B cell (primary cell): ENCODE data around the gene OVOL3. TPM values are rescaled to one million over a fixed set of nuclear protein-coding genes. Genes with fewer than 3 reads are reported as not detected.

Experiments used
- ATAC-seq: fragments of 200-7000 bp; cut with Tn5 transposase; one replicate; pipeline ENCODE4 v1.10.0; 2021; ENCODE audit warnings: low read depth, mild to moderate bottlenecking, moderate number of reproducible peaks, moderate library complexity
- CTCF ChIA-PET: fragments of 350-600 bp; sonication (Branson Sonifier 250); formaldehyde crosslinking; loops from one replicate; lab custom pipeline; 2021; ENCODE audit warnings: antibody characterized with exemption, inconsistent platforms; lab: Charles Lee
- POLR2A ChIA-PET: fragments of 350-600 bp; sonication (Branson Sonifier 250); formaldehyde crosslinking; loops from one replicate; lab custom pipeline; 2021; ENCODE audit warnings: antibody characterized with exemption; lab: Charles Lee
- DNase-seq: peaks from one replicate; pipeline ENCODE4 v3.0.0; 2013
- H2AFZ ChIP-seq: 2 replicates; pipeline ENCODE4 v1.6.1; 2012; ENCODE audit warnings: mild to moderate bottlenecking, low read depth, low read length; ENCODE audit not compliant: insufficient read depth, poor library complexity, severe bottlenecking
- H3K27ac ChIP-seq, 2 donors: 1 replicate in 1 of 2; 2 replicates in 1 of 2; pipeline ENCODE4 v1.5.1; 2012 to 2013; ENCODE audit warnings: low read length in 2 of 2, mild to moderate bottlenecking in 2 of 2, moderate library complexity in 1 of 2
- H3K27me3 ChIP-seq, 4 experiments: fragments of 200-600 bp in 1 of 4; sonication (generic) in 1 of 4; replicated peaks in 1 of 4; 1 replicate in 2 of 4; 2 replicates in 2 of 4; pipeline versions ENCODE4 v1.6.1 to v1.7.0; 2013 to 2016; ENCODE audit warnings: low read length in 3 of 4, mild to moderate bottlenecking in 2 of 4, mixed read lengths in 1 of 4, moderate library complexity in 1 of 4; ENCODE audit not compliant: insufficient read depth in 4 of 4, control insufficient read depth in 3 of 4; ENCODE audit errors: control extremely low read depth in 1 of 4
- H3K36me3 ChIP-seq, 2 experiments: replicated peaks in 1 of 2; 1 replicate in 1 of 2; 2 replicates in 1 of 2; pipeline versions ENCODE4 v1.6.1 to v1.7.1; 2013; ENCODE audit warnings: low read length in 1 of 2; ENCODE audit not compliant: insufficient read depth in 2 of 2, control insufficient read depth in 1 of 2; ENCODE audit errors: control extremely low read depth in 1 of 2, extremely low read depth in 1 of 2
- H3K4me1 ChIP-seq, 2 donors: fragments of 200-600 bp in 1 of 2; sonication (generic) in 1 of 2; 1 replicate in 1 of 2; 2 replicates in 1 of 2; pipeline versions ENCODE4 v1.5.1 to v1.6.1; 2013 to 2017; ENCODE audit warnings: low read length in 2 of 2; ENCODE audit not compliant: control insufficient read depth in 2 of 2, insufficient read depth in 2 of 2
- H3K4me2 ChIP-seq: replicated peaks from 2 replicates; pipeline ENCODE3; 2012; ENCODE audit warnings: mild to moderate bottlenecking, low read depth, low read length; ENCODE audit not compliant: poor library complexity, severe bottlenecking
- H3K4me3 ChIP-seq, 5 experiments: fragments of 200-600 bp in 1 of 5; sonication (generic) in 1 of 5; 1 replicate in 3 of 5; 2 replicates in 2 of 5; pipeline versions ENCODE4 v1.5.1 to v1.7.0; 2011 to 2016; ENCODE audit warnings: low read length in 4 of 5, mild to moderate bottlenecking in 4 of 5, low read depth in 2 of 5, control low read depth in 1 of 5, moderate library complexity in 1 of 5; ENCODE audit not compliant: insufficient read depth in 1 of 5; ENCODE audit errors: control extremely low read depth in 1 of 5, extremely low read depth in 1 of 5
- H3K79me2 ChIP-seq: fragments of 200-600 bp; sonication (generic); one replicate; pipeline ENCODE4 v1.6.0; 2016; ENCODE audit warnings: low read length; ENCODE audit not compliant: control insufficient read depth, insufficient read depth
- H3K9ac ChIP-seq: fragments of 200-600 bp; sonication (generic); 2 replicates; pipeline ENCODE4 v1.6.1; 2017; ENCODE audit warnings: mild to moderate bottlenecking, low read length, moderate library complexity
- H3K9me3 ChIP-seq, 3 donors: one replicate each; pipeline versions ENCODE4 v1.6.1 to v1.7.1; 2013; ENCODE audit warnings: low read length in 2 of 3; ENCODE audit not compliant: control insufficient read depth in 2 of 3, insufficient read depth in 1 of 3; ENCODE audit errors: control extremely low read depth in 1 of 3
- H4K20me1 ChIP-seq: 2 replicates; pipeline ENCODE4 v1.6.0; 2012; ENCODE audit warnings: mild to moderate bottlenecking, low read length; ENCODE audit not compliant: insufficient read depth, control insufficient read depth, poor library complexity, severe bottlenecking
- H3K27ac Mint-ChIP-seq: one replicate; pipeline ENCODE4 v1.8.0; 2021; ENCODE audit warnings: mixed read lengths
- H3K27me3 Mint-ChIP-seq: one replicate; pipeline ENCODE4 v1.8.0; 2021; ENCODE audit warnings: mixed read lengths
- H3K4me1 Mint-ChIP-seq: one replicate; pipeline ENCODE4 v1.8.0; 2021; ENCODE audit warnings: mixed read lengths
- H3K4me3 Mint-ChIP-seq: one replicate; pipeline ENCODE4 v1.8.0; 2021; ENCODE audit warnings: mixed read lengths
- H3K9me3 Mint-ChIP-seq: one replicate; pipeline ENCODE4 v1.8.0; 2022; ENCODE audit warnings: mixed read lengths; ENCODE audit not compliant: insufficient read depth
- CTCF ChIP-seq: fragments of 200-600 bp; IDR thresholded peaks from one replicate; pipeline ENCODE4 v1.8.0; 2022; ENCODE audit warnings: antibody characterized with exemption, mild to moderate bottlenecking
- EZH2 ChIP-seq: IDR thresholded peaks from 2 replicates; pipeline ENCODE4 v1.6.1; 2012; ENCODE audit warnings: borderline replicate concordance, low read depth, mild to moderate bottlenecking, moderate library complexity, low read length; ENCODE audit not compliant: insufficient read depth, poor library complexity, severe bottlenecking
- WGBS: methylation state at CpG from one replicate; pipeline ENCODE4 v1.1.5; 2013; ENCODE audit warnings: missing lambda C conversion rate; ENCODE audit not compliant: insufficient coverage; 5-methylcytosine and 5-hydroxymethylcytosine counted together
- intact Hi-C: fragments of 100-400 bp; cut with micrococcal nuclease; formaldehyde crosslinking; loops from one replicate; pipeline ENCODE4 v1.10.0; 2022
- polyA plus RNA-seq: library from polyadenylated mRNA; depleted of rRNA; stranded (reverse); fragments of >200 nt; gene quantifications from 2 replicates; pipeline ENCODE4 v1.2.3, GENCODE V29; 2012
- total RNA-seq, 2 donors: library from RNA; stranded (reverse); fragments of 120-200 nt in 1 of 2; gene quantifications; 1 replicate in 1 of 2; 2 replicates in 1 of 2; pipeline versions ENCODE4 v1.2.3 to v1.2.4, GENCODE V29; 2013 to 2022

Gene OVOL3
- total and polyA plus RNA-seq, 2 donors (not counting 1 experiment from before 2014, with no cell fraction given), result not detected

- no peak overlapping the region for H3K27ac ChIP-seq
- no peaks in the 10 kb centered on the region for H3K36me3 ChIP-seq
- POLR2A ChIA-PET, result no interaction called here
- no peak overlapping the region for H3K4me3 ChIP-seq
- H3K27me3 ChIP-seq, result no peaks in the 10 kb centered on the region
- H3K4me2 ChIP-seq, result no peak overlapping the region
- no peak overlapping the region for H2AFZ ChIP-seq
- Mint-ChIP-seq H3K27ac (no peak overlapping the region), H3K9me3 (no peaks in the 10 kb centered on the region), H3K4me1 (no peaks in the 10 kb centered on the region), H3K27me3 (no peaks in the 10 kb centered on the region), H3K4me3 (no peak overlapping the region)
- TF ChIP-seq CTCF (no peak), EZH2 (no peak)
- H4K20me1 ChIP-seq, result no peaks in the 10 kb centered on the region
- H3K4me1 ChIP-seq, result no peaks in the 10 kb centered on the region
- H3K79me2 ChIP-seq, result no peaks in the 10 kb centered on the region
- ATAC-seq, result no peak
- no peak for DNase-seq
- intact Hi-C loops, result no loop called here
- no peak overlapping the region for H3K9ac ChIP-seq
- H3K9me3 ChIP-seq, result no peaks in the 10 kb centered on the region
- CTCF ChIA-PET, result no interaction called here
- 99% methylated on average over 16 of the region's 19 CpGs for WGBS
Measured at GRCh38 chr19:36099166-36099785, 11.7 kb upstream of the OVOL3 start.

GRCh38 chr19:36100476-36100875 is 10.5 kb upstream of the OVOL3 start:
- H2AFZ ChIP-seq, result no peak overlapping the region
- Mint-ChIP-seq H3K4me3 (no peak overlapping the region), H3K4me1 (no peaks in the 10 kb centered on the region), H3K27ac (no peak overlapping the region), H3K9me3 (no peaks in the 10 kb centered on the region), H3K27me3 (no peaks in the 10 kb centered on the region)
- intact Hi-C loops, result no loop called here
- H3K9ac ChIP-seq, result no peak overlapping the region
- no peak overlapping the region for H3K4me2 ChIP-seq
- no peaks in the 10 kb centered on the region for H3K27me3 ChIP-seq
- no peaks in the 10 kb centered on the region for H4K20me1 ChIP-seq
- no peak overlapping the region for H3K4me3 ChIP-seq
- CTCF ChIA-PET, result no interaction called here
- DNase-seq (no peak), ATAC-seq (no peak)
- no peaks in the 10 kb centered on the region for H3K9me3 ChIP-seq
- POLR2A ChIA-PET, result no interaction called here
- TF ChIP-seq CTCF, result no peak
- TF ChIP-seq EZH2, result no peak
- no peaks in the 10 kb centered on the region for H3K4me1 ChIP-seq
- H3K36me3 ChIP-seq, result no peaks in the 10 kb centered on the region
- no peak overlapping the region for H3K27ac ChIP-seq
- 96% methylated on average over 4 of the region's 5 CpGs for whole genome bisulfite sequencing
- no peaks in the 10 kb centered on the region for H3K79me2 ChIP-seq
